Measurements from ENCODE around the gene PTPRF.

DNA sequence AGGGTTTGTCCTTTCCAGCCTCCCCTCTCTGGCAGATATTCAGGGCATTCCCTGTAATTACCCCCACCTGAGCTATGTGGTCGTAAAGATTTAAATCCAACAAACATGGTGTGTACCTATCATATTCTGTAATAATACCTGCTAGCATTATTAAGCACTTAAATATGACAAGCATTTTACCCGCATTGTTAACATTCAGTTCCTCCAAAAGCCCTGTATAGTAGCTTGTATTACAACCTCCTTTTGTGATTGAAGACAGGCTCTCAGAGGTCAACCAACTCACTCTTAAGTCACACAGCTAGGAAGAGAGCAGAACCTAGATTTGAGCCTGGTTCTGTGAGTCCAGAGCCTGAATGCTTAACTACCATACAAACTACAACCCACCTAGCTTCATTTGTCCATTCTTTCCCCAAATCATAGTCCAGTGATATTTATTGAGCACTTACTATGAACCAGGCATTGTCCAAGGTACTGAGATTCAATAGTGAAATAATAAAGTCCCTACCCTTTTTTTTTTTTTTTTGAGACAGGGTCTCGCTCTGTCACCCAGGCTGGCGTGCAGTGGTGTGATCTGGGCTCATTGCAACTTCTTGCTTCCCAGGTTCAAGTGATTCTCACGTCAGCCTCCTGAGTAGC lies 105.4 kb downstream of the PTPRF start:
- TF ChIP-seq, protein P1, sequence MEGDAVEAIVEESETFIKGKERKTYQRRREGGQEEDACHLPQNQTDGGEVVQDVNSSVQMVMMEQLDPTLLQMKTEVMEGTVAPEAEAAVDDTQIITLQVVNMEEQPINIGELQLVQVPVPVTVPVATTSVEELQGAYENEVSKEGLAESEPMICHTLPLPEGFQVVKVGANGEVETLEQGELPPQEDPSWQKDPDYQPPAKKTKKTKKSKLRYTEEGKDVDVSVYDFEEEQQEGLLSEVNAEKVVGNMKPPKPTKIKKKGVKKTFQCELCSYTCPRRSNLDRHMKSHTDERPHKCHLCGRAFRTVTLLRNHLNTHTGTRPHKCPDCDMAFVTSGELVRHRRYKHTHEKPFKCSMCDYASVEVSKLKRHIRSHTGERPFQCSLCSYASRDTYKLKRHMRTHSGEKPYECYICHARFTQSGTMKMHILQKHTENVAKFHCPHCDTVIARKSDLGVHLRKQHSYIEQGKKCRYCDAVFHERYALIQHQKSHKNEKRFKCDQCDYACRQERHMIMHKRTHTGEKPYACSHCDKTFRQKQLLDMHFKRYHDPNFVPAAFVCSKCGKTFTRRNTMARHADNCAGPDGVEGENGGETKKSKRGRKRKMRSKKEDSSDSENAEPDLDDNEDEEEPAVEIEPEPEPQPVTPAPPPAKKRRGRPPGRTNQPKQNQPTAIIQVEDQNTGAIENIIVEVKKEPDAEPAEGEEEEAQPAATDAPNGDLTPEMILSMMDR (IDR thresholded peaks at IDR 0.05; ENCODE audit: low read depth, low read length, missing input control) = no peak
- TF ChIP-seq, protein P2, sequence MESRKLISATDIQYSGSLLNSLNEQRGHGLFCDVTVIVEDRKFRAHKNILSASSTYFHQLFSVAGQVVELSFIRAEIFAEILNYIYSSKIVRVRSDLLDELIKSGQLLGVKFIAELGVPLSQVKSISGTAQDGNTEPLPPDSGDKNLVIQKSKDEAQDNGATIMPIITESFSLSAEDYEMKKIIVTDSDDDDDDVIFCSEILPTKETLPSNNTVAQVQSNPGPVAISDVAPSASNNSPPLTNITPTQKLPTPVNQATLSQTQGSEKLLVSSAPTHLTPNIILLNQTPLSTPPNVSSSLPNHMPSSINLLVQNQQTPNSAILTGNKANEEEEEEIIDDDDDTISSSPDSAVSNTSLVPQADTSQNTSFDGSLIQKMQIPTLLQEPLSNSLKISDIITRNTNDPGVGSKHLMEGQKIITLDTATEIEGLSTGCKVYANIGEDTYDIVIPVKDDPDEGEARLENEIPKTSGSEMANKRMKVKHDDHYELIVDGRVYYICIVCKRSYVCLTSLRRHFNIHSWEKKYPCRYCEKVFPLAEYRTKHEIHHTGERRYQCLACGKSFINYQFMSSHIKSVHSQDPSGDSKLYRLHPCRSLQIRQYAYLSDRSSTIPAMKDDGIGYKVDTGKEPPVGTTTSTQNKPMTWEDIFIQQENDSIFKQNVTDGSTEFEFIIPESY (IDR thresholded peaks at IDR 0.05) = no peak
- no peak for TF ChIP-seq RAD21 (IDR thresholded peaks at IDR 0.05)
